Loucy (cell line): ENCODE data around the gene DENND5A.

Experiments used
- EZH2phosphoT487 ChIP-seq: fragments of 200-600 bp; IDR thresholded peaks from 2 replicates; pipeline ENCODE4 v1.6.1; 2018; ENCODE audit warnings: antibody characterized with exemption, mild to moderate bottlenecking, moderate library complexity, borderline replicate concordance
- TF ChIP-seq, protein P1 (sequence below): fragments of 200-600 bp; sonication (generic); conservative IDR thresholded peaks from 2 replicates; pipeline ENCODE4 v1.5.1; 2014; ENCODE audit warnings: mild to moderate bottlenecking, antibody characterized with exemption, low read length

GRCh38 chr11:9172389-9172788, 92.8 kb downstream of the DENND5A start:
- TF ChIP-seq, protein P1, sequence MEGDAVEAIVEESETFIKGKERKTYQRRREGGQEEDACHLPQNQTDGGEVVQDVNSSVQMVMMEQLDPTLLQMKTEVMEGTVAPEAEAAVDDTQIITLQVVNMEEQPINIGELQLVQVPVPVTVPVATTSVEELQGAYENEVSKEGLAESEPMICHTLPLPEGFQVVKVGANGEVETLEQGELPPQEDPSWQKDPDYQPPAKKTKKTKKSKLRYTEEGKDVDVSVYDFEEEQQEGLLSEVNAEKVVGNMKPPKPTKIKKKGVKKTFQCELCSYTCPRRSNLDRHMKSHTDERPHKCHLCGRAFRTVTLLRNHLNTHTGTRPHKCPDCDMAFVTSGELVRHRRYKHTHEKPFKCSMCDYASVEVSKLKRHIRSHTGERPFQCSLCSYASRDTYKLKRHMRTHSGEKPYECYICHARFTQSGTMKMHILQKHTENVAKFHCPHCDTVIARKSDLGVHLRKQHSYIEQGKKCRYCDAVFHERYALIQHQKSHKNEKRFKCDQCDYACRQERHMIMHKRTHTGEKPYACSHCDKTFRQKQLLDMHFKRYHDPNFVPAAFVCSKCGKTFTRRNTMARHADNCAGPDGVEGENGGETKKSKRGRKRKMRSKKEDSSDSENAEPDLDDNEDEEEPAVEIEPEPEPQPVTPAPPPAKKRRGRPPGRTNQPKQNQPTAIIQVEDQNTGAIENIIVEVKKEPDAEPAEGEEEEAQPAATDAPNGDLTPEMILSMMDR = no peak
- no peak for TF ChIP-seq EZH2phosphoT487
